Mucosa of descending colon (tissue), 3 donors: Measurements from ENCODE around the gene SMAD9. TPM values are rescaled to one million over a fixed set of nuclear protein-coding genes. Genes with fewer than 3 reads are reported as not detected.
A peak's percentile ranks its signal among the peaks of the same experiment; 100 is the strongest.

Source experiments
- ATAC-seq: fragments of 200-7000 bp; cut with Tn5 transposase; one replicate; pipeline ENCODE4 v1.9.1; 2020; ENCODE audit warnings: mild to moderate bottlenecking, moderate library complexity
- DNase-seq, 3 donors: peaks; one replicate each; pipeline ENCODE4 v3.0.0-alpha.2; 2020
- H3K36me3 ChIP-seq: fragments of 200-600 bp; one replicate; pipeline ENCODE4 v1.8.0; 2021; ENCODE audit warnings: low read depth, mild to moderate bottlenecking
- H3K4me1 ChIP-seq: fragments of 200-600 bp; one replicate; pipeline ENCODE4 v1.8.0; 2021; ENCODE audit warnings: low read depth, mild to moderate bottlenecking
- H3K4me3 ChIP-seq: fragments of 200-600 bp; one replicate; pipeline ENCODE4 v1.8.0; 2021; ENCODE audit warnings: mild to moderate bottlenecking
- H3K9me3 ChIP-seq: fragments of 200-600 bp; one replicate; pipeline ENCODE4 v1.8.0; 2021; ENCODE audit warnings: mild to moderate bottlenecking
- CTCF ChIP-seq: fragments of 200-600 bp; IDR thresholded peaks from one replicate; pipeline ENCODE4 v1.8.0; 2022; ENCODE audit warnings: antibody characterized with exemption, mild to moderate bottlenecking
- intact Hi-C, 2 donors: fragments of 100-400 bp; cut with DNase I in 1 of 2; cut with micrococcal nuclease in 1 of 2; formaldehyde crosslinking; loops; one replicate each; pipeline versions ENCODE4 v1.11.0 to v1.11.1; 2022; cut with DNase I, micrococcal nuclease
- total RNA-seq, 3 donors: library from RNA; stranded (reverse); fragmentation: NEBNext Ultra II Directional in 2 of 3; extraction: Animal tissue kit (Norgen Biotek cat#: 25700) in 2 of 3; gene quantifications; one replicate each; pipeline versions ENCODE4 v1.2.1 to v1.2.4, GENCODE V29; 2021 to 2023
- donor health status: DM: no; HTN: no; CAD: no; lungs with moderate emphysema.
- donor health status: DM: no; HTN: no; CAD: no.
- donor health status: DM: no; HTN: yes; CAD: no.

The SMAD9 gene
- total RNA-seq, 3 donors from 2014 or later, result 9.0 to 21.6 (median 16.2) TPM

DNA sequence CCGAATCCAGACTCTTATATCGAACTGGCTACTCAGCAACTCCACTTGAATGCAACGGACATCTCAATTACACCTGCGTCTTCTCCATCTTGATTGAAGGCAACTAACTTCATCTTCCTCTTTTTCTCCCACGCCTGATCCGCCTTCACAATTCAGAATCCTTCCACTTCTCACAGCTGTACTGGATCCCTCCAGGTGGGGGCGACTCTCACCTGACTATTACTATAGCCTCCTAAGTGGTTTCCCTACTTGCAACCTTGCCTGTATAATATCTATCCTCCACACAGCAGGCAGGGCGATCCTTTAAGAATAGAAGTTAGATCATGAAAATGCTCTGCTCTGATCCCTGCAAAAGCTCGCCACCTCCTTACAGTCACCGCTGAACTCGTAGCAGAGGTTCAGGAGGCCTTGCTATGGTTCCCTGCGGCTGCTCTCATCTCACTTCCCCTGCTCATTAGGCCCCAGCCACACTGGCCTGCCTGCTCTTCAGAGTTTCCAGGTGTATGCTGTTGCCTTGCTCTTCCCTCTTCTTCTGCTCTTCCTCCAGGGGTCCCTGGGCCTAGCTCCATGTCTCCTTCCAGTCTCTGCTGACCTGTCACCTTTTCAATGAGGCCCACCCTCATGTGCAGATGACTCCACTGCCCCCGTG lies 69.1 kb downstream of the SMAD9 start:
- ATAC-seq, result peak; percentile 72
- peak in 1 of 3 donors; percentile 51 for DNase-seq

GRCh38 chr13:36848199-36848982 lies 71.6 kb downstream of the SMAD9 start:
- Histone ChIP-seq H3K4me3 (no peak overlapping the region), H3K36me3 (no peaks in the 10 kb centered on the region), H3K4me1 (no peaks in the 10 kb centered on the region), H3K9me3 (no peaks in the 10 kb centered on the region)
- TF ChIP-seq CTCF, result no peak
- peak; percentile 10 for ATAC-seq
- intact Hi-C loops, result no loop called here
- peak in 1 of 3 donors; percentile 27 for DNase-seq

More for the DNA sequence above, 69.1 kb downstream of the SMAD9 start:
- TF ChIP-seq CTCF, result no peak
- intact Hi-C loops, result no loop called here
- Histone ChIP-seq H3K4me1 (no peaks in the 10 kb centered on the region), H3K9me3 (no peaks in the 10 kb centered on the region), H3K36me3 (no peaks in the 10 kb centered on the region), H3K4me3 (no peak overlapping the region)

- no peak for TF ChIP-seq CTCF
- ATAC-seq (no peak), DNase-seq (no peak)
- intact Hi-C loops, result no loop called here
- Histone ChIP-seq H3K4me1 (no peaks in the 10 kb centered on the region), H3K4me3 (no peak overlapping the region), H3K9me3 (no peaks in the 10 kb centered on the region), H3K36me3 (no peaks in the 10 kb centered on the region)
Measured at GRCh38 chr13:36847606-36848005, 72.4 kb downstream of the SMAD9 start.

DNA sequence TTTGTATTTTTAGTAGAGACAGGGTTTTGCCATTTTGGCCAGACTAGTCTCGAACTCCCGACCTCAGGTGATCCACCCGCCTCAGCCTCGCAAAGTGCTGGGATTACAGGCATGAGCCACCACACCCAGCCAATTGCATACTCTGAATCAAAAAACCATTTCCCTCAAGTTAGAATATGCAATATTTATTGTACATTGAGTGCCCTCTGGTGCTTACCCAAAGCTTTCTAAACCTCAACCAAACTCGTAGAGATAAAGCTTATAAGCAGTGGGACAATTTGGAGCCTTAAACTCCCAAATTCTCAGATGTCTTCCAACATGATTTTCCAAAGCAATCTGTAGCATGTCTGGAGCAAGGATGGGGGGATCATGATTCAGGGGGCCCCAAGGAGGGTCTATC lies 78.6 kb downstream of the SMAD9 start:
- ATAC-seq (no peak), DNase-seq (no peak)
- TF ChIP-seq CTCF, result no peak
- no peaks in the 10 kb centered on the region for H3K4me1 ChIP-seq
- H3K36me3 ChIP-seq, result no peaks in the 10 kb centered on the region
- intact Hi-C loops, result no loop called here
- no peaks in the 10 kb centered on the region for H3K9me3 ChIP-seq
- H3K4me3 ChIP-seq, result no peak overlapping the region

- TF ChIP-seq CTCF, result no peak
- intact Hi-C loops, result no loop called here
- Histone ChIP-seq H3K4me1 (no peaks in the 10 kb centered on the region), H3K36me3 (no peaks in the 10 kb centered on the region), H3K4me3 (no peak overlapping the region), H3K9me3 (no peaks in the 10 kb centered on the region)
- ATAC-seq, result no peak
- no peak for DNase-seq
Measured at GRCh38 chr13:36840718-36841250, 79.3 kb downstream of the SMAD9 start.
